Neuron (in vitro differentiated cells): ENCODE data around the gene DVL2.
"Not testable (repeated sequence)": the region's sequence is repeated elsewhere in the genome, so short reads cannot be mapped to it uniquely, and the experiment has no call there.

ENCODE experiments used
- H2AFZ ChIP-seq: one replicate; pipeline ENCODE4 v1.6.1; 2013; ENCODE audit warnings: low read depth, mild to moderate bottlenecking, inconsistent platforms, low read length, moderate library complexity
- H3K27me3 ChIP-seq: one replicate; pipeline ENCODE4 v1.6.1; 2013; ENCODE audit warnings: low read length; ENCODE audit not compliant: insufficient read depth
- H3K36me3 ChIP-seq: one replicate; pipeline ENCODE4 v1.6.1; 2013; ENCODE audit warnings: low read length; ENCODE audit not compliant: insufficient read depth
- H3K4me1 ChIP-seq: one replicate; pipeline ENCODE4 v1.6.1; 2013; ENCODE audit warnings: low read length; ENCODE audit not compliant: insufficient read depth
- H3K4me3 ChIP-seq: 2 replicates; pipeline ENCODE4 v1.5.1; 2013; ENCODE audit warnings: mild to moderate bottlenecking, low read length, moderate library complexity
- H3K9me3 ChIP-seq: one replicate; pipeline ENCODE4 v1.6.1; 2013; ENCODE audit warnings: low read length

DVL2 gene

DNA sequence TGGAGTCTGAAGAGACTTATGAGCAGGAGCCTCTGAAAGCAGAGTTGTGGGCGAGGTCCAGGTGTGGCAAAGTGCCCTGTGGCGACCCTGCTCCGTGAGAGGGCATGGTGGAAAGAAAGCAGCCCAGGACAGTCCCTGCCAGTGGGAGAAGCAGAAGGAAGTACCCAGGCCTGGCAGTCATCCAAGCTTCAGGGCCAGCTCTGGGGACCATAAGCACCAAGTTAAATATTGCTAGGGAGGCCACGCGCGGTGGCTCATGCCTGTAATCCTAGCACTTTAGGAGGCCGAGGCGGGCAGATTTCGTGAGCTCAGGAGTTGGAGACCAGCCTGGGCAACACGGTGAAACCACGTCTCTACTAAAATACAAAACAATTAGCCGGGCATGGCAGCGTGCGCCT, 50.2 kb downstream of the DVL2 start:
- no peaks in the 10 kb centered on the region for H3K27me3 ChIP-seq
- H3K36me3 ChIP-seq: no peaks in the 10 kb centered on the region
- H3K9me3 ChIP-seq: no peaks in the 10 kb centered on the region
- no peaks in the 10 kb centered on the region for H3K4me1 ChIP-seq
- H3K4me3 ChIP-seq: no peak overlapping the region
- H2AFZ ChIP-seq: no peak overlapping the region

DNA sequence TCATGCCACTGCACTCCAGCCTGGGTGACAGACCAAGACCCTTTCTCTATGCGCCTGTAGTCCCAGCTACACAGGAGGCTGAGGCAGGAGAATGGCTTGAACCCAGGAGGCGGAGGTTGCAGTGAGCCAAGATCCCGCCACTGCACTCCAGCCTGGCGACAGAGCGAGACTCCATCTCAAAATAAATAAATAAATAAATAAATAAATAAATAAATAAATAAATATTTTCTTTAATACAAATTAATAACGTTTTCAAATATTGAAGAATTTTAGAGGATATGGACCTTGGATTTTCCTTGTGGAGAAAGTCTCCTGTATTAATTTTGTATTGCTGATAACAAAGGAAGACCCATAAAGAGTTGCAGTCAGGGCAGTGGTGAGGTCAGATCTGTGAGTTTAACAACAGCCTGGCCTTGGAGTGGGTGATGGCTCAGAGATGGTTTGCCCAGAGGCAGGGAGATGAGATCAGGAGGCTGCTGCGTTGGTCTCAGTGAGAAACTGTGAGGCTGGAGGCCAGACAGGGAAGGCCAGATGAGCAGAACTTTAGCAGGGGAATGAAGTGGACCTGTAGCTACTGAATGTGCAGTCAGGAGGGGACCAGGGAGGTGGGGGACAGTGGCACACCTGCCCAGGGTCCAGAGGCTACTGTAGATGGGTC, 50.8 kb downstream of the DVL2 start:
- Histone ChIP-seq H3K27me3 (no peaks in the 10 kb centered on the region), H3K4me3 (no peak overlapping the region), H3K9me3 (no peaks in the 10 kb centered on the region), H3K36me3 (no peaks in the 10 kb centered on the region), H3K4me1 (no peaks in the 10 kb centered on the region), H2AFZ (no peak overlapping the region)

DNA sequence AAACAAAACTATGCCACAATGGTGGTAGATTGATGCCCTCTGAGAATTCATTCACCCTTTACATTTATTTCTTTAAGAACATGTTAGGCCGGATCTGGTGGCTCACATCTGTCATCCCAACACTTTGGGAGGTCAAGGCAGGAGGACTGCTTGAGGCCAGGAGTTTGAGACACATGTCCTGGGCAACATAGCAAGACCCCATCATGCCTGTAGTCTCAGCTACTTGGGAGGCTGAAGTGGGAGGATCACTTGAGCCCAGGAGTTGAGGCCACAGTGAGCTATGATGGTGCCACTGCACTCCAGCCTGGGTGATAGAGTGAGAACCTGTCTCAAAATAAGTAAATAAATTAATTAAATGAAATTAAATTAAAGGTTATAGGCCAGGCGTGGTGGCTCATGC, 52.2 kb downstream of the DVL2 start:
- H3K4me3 ChIP-seq, H3K27me3 ChIP-seq, H3K9me3 ChIP-seq, H3K4me1 ChIP-seq, H3K36me3 ChIP-seq, H2AFZ ChIP-seq: not testable (repeated sequence)

GRCh38 chr17:7179317-7180254, 54.7 kb downstream of the DVL2 start, which contains the start of gene ASGR1:
Gene ASGR1 (minus strand): TSS chr17:7179370. CDS start chr17:7178563, 807 bp downstream.
- Histone ChIP-seq H3K4me3 (peak within 1 kb of the TSS; percentile 63), H3K27me3 (no peaks in the 10 kb centered on the region)

DNA sequence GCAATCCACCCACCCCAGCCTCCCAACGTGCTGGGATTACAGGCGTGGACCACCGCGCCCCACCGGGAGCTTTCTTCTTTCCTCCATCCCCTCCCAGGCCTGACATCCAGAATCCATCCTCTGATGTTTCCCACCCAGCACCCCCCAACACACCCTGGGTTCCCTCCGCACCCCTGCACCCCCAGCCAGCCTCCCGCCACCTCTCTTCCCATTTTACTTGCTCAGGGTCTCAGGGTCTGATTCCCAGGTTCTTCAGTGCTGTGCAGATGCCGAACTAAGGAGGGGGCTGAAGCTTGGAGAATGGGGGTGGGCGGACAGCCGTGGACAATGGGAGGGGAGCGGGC, 55.4 kb downstream of the DVL2 start:
- Histone ChIP-seq H3K9me3 (peaks cover under 1% of the 10 kb centered on the region), H3K36me3 (peaks cover 4% of the 10 kb centered on the region), H2AFZ (no peak overlapping the region), H3K4me1 (peaks cover 20% of the 10 kb centered on the region), H3K27me3 (no peaks in the 10 kb centered on the region), H3K4me3 (no peak overlapping the region)

More at GRCh38 chr17:7179317-7180254, 54.7 kb downstream of the DVL2 start, which contains the start of gene ASGR1:
- Histone ChIP-seq H3K36me3 (no peaks in the 10 kb centered on the region), H3K9me3 (no peaks in the 10 kb centered on the region), H2AFZ (peak within 1 kb of the TSS; percentile 65), H3K4me1 (peaks cover 20% of the 10 kb centered on the region)

DNA sequence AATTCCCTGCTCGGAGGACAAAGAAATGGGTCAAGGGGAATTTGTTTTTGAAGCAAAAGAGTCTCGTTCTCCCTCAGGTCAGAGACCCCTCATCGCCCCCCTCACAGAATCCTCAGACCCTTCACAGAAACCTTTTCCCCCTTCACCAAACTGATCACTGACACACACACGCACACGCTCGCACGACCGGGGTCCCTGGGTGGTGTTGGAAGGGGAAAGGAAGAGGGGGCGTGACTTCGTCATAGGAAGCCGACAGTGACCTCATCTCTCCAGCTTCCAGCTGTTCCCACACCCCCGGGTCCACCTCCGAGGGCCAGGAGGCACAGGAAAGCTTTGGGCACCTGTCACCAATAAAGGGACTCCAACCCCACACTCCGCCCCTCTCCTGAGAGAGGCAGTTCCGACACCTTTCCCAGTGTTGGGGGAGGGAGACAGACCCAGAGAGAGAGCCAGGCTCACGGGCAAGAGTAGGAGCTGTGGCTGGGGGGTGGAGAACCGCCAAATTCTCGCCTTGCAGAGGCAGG, 56.3 kb downstream of the DVL2 start:
- peaks cover 7% of the 10 kb centered on the region for H3K36me3 ChIP-seq
- no peaks in the 10 kb centered on the region for H3K27me3 ChIP-seq
- H2AFZ ChIP-seq: peak overlapping the region; percentile 65
- H3K4me1 ChIP-seq: peaks cover 20% of the 10 kb centered on the region
- H3K9me3 ChIP-seq: peaks cover 3% of the 10 kb centered on the region
- peak overlapping the region; percentile 63 for H3K4me3 ChIP-seq

DNA sequence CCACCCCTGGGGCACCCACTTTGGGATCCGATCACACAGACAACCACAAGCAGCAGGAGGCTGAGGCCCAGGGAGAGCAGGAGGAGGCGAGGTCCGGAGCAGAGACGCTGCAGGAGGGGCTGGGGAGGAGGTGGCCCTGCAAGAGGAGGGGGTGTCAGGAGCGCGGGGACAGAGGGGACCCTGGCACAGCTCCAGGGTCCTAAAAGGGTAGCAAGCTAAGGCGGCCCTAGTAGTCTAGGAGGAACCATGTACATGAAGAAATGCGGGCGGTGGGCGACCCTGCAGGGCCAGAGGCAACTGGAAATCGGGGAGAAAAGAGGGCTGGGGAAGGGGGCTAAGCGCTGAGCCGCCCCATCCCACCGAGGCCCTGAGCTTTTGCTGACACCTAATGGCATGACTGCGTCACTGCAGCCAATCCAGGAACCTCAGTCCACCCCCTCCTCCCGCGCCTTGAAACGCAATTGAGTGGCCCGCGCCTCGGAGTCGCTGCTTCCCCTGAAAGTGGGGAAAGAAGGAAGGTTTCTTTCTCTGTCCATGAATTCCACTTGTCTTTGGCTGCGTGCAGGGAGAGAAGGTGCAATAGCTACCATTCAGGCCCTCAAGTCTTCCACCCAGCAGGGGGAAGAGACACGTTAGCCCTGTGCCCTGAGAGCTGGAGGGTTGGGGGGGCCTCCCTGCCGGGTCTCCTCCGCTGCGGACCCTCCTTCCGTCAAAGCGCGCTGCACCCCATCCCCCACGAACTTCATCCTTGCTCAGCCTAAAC, 56.9 kb downstream of the DVL2 start:
- H3K36me3 ChIP-seq: peaks cover 9% of the 10 kb centered on the region
- H2AFZ ChIP-seq: peak overlapping the region; percentile 65
- H3K27me3 ChIP-seq: no peaks in the 10 kb centered on the region
- H3K4me1 ChIP-seq: peaks cover 20% of the 10 kb centered on the region
- peak overlapping the region; percentile 63 for H3K4me3 ChIP-seq
- H3K9me3 ChIP-seq: peaks cover 3% of the 10 kb centered on the region

DNA sequence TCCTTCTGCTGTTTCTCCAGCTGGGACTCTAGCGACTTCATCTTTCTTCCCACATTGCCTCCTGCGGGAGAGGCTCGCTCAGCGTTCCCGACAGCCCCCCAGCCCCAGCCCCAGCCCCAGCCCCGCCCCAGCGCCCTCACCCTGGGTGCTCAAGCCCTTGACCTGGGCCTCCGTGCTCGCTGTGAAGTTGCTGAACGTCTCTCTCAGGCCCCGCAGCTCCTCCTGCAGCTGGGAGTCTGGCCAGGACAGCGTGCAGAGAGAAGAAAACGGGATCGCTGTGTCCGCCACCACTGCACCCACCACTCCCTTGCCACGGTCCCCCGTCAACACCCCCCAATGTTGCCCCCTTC, 57.5 kb downstream of the DVL2 start:
- H3K4me3 ChIP-seq: peak overlapping the region; percentile 63
- no peaks in the 10 kb centered on the region for H3K27me3 ChIP-seq
- peaks cover 3% of the 10 kb centered on the region for H3K9me3 ChIP-seq
- peaks cover 9% of the 10 kb centered on the region for H3K36me3 ChIP-seq
- peaks cover 20% of the 10 kb centered on the region for H3K4me1 ChIP-seq
- peak overlapping the region; percentile 65 for H2AFZ ChIP-seq

- no peak overlapping the region for H2AFZ ChIP-seq
- no peaks in the 10 kb centered on the region for H3K27me3 ChIP-seq
- H3K36me3 ChIP-seq: peaks cover 9% of the 10 kb centered on the region
Observed at GRCh38 chr17:7176107-7176840, 58.0 kb downstream of the DVL2 start.

More at GRCh38 chr17:7176107-7176840, 58.0 kb downstream of the DVL2 start:
- peaks cover 3% of the 10 kb centered on the region for H3K9me3 ChIP-seq
- H3K4me1 ChIP-seq: peaks cover 20% of the 10 kb centered on the region
- peak overlapping the region; percentile 63 for H3K4me3 ChIP-seq
